ENCODE data around the gene HDDC2.
A peak's percentile ranks its signal among the peaks of the same experiment; 100 is the strongest.

Gene HDDC2

GRCh38 chr6:125307150-125307838, 5.5 kb upstream of the HDDC2 start:
- no peak overlapping the region for H3K4me3 ChIP-seq (ENCODE audit: low read depth in 1 of 2, low read length in 2 of 2)
- H3K27ac ChIP-seq (ENCODE audit: low read depth, low read length) = no peak overlapping the region
- no peaks in the 10 kb centered on the region for H3K27me3 ChIP-seq (ENCODE audit: control insufficient read depth in 1 of 2, insufficient read depth in 2 of 2, low read length in 2 of 2)
- no peak overlapping the region for H3K9ac ChIP-seq (ENCODE audit: low read depth in 1 of 2, low read length in 2 of 2)
- no peaks in the 10 kb centered on the region for H3K36me3 ChIP-seq (ENCODE audit: control insufficient read depth in 1 of 2, insufficient read depth in 2 of 2, low read length in 2 of 2)
- H3K4me1 ChIP-seq (ENCODE audit: control insufficient read depth in 1 of 2, insufficient read depth in 2 of 2, low read length in 2 of 2) = peaks cover 6 to 8% of the 10 kb centered on the region in 2 donors
- H3K9me3 ChIP-seq (ENCODE audit: control insufficient read depth in 1 of 2, low read length in 2 of 2) = no peaks in the 10 kb centered on the region

- Histone ChIP-seq H3K36me3 (ENCODE audit: control insufficient read depth in 1 of 2, insufficient read depth in 2 of 2, low read length in 2 of 2) (no peaks in the 10 kb centered on the region), H3K27me3 (ENCODE audit: control insufficient read depth in 1 of 2, insufficient read depth in 2 of 2, low read length in 2 of 2) (no peaks in the 10 kb centered on the region), H3K4me1 (ENCODE audit: control insufficient read depth in 1 of 2, insufficient read depth in 2 of 2, low read length in 2 of 2) (peaks cover 6 to 8% of the 10 kb centered on the region in 2 donors)
Observed at GRCh38 chr6:125306756-125307149, 5.0 kb upstream of the HDDC2 start.

GRCh38 chr6:125304970-125305660, 3.3 kb upstream of the HDDC2 start:
- H3K27ac ChIP-seq (ENCODE audit: low read depth, low read length) = no peak overlapping the region
- no peaks in the 10 kb centered on the region for H3K27me3 ChIP-seq (ENCODE audit: control insufficient read depth in 1 of 2, insufficient read depth in 2 of 2, low read length in 2 of 2)
- no peaks in the 10 kb centered on the region for H3K36me3 ChIP-seq (ENCODE audit: control insufficient read depth in 1 of 2, insufficient read depth in 2 of 2, low read length in 2 of 2)
- no peak overlapping the region for H3K9ac ChIP-seq (ENCODE audit: low read depth in 1 of 2, low read length in 2 of 2)
- H3K4me3 ChIP-seq (ENCODE audit: low read depth in 1 of 2, low read length in 2 of 2) = no peak overlapping the region
- no peaks in the 10 kb centered on the region for H3K9me3 ChIP-seq (ENCODE audit: control insufficient read depth in 1 of 2, low read length in 2 of 2)
- H3K4me1 ChIP-seq (ENCODE audit: control insufficient read depth in 1 of 2, insufficient read depth in 2 of 2, low read length in 2 of 2) = peaks cover 14 to 17% of the 10 kb centered on the region in 2 donors

More at GRCh38 chr6:125306756-125307149, 5.0 kb upstream of the HDDC2 start:
- H3K9ac ChIP-seq (ENCODE audit: low read depth in 1 of 2, low read length in 2 of 2) = no peak overlapping the region
- H3K9me3 ChIP-seq (ENCODE audit: control insufficient read depth in 1 of 2, low read length in 2 of 2) = no peaks in the 10 kb centered on the region
- H3K27ac ChIP-seq (ENCODE audit: low read depth, low read length) = no peak overlapping the region
- H3K4me3 ChIP-seq (ENCODE audit: low read depth in 1 of 2, low read length in 2 of 2) = no peak overlapping the region

GRCh38 chr6:125303512-125303854, 1.7 kb upstream of the HDDC2 start:
- H3K27ac ChIP-seq (ENCODE audit: low read depth, low read length) = no peak overlapping the region
- no peaks in the 10 kb centered on the region for H3K27me3 ChIP-seq (ENCODE audit: control insufficient read depth in 1 of 2, insufficient read depth in 2 of 2, low read length in 2 of 2)
- no peak overlapping the region for H3K4me3 ChIP-seq (ENCODE audit: low read depth in 1 of 2, low read length in 2 of 2)
- no peak overlapping the region for H3K9ac ChIP-seq (ENCODE audit: low read depth in 1 of 2, low read length in 2 of 2)
- H3K36me3 ChIP-seq (ENCODE audit: control insufficient read depth in 1 of 2, insufficient read depth in 2 of 2, low read length in 2 of 2) = no peaks in the 10 kb centered on the region
- no peaks in the 10 kb centered on the region for H3K9me3 ChIP-seq (ENCODE audit: control insufficient read depth in 1 of 2, low read length in 2 of 2)
- H3K4me1 ChIP-seq (ENCODE audit: control insufficient read depth in 1 of 2, insufficient read depth in 2 of 2, low read length in 2 of 2) = peaks cover 17 to 23% of the 10 kb centered on the region in 2 donors

- Histone ChIP-seq H3K4me1 (ENCODE audit: control insufficient read depth in 1 of 2, insufficient read depth in 2 of 2, low read length in 2 of 2) (peaks cover 16 to 23% of the 10 kb centered on the region in 2 donors), H3K27me3 (ENCODE audit: control insufficient read depth in 1 of 2, insufficient read depth in 2 of 2, low read length in 2 of 2) (no peaks in the 10 kb centered on the region), H3K36me3 (ENCODE audit: control insufficient read depth in 1 of 2, insufficient read depth in 2 of 2, low read length in 2 of 2) (no peaks in the 10 kb centered on the region), H3K9ac (ENCODE audit: low read depth in 1 of 2, low read length in 2 of 2) (no peak overlapping the region), H3K9me3 (ENCODE audit: control insufficient read depth in 1 of 2, low read length in 2 of 2) (no peaks in the 10 kb centered on the region), H3K4me3 (ENCODE audit: low read depth in 1 of 2, low read length in 2 of 2) (no peak overlapping the region), H3K27ac (ENCODE audit: low read depth, low read length) (no peak overlapping the region)
Observed at GRCh38 chr6:125302840-125303511, 1.2 kb upstream of the HDDC2 start.

GRCh38 chr6:125300992-125301434, 754 bp downstream of the HDDC2 start:
- Histone ChIP-seq H3K9me3 (ENCODE audit: control insufficient read depth in 1 of 2, low read length in 2 of 2) (no peaks in the 10 kb centered on the region), H3K4me3 (ENCODE audit: low read depth in 1 of 2, low read length in 2 of 2) (peak overlapping the region; percentile 73 to 84), H3K36me3 (ENCODE audit: control insufficient read depth in 1 of 2, insufficient read depth in 2 of 2, low read length in 2 of 2) (peaks cover 5 to 16% of the 10 kb centered on the region in 2 donors), H3K4me1 (ENCODE audit: control insufficient read depth in 1 of 2, insufficient read depth in 2 of 2, low read length in 2 of 2) (peaks cover 11 to 14% of the 10 kb centered on the region in 2 donors), H3K9ac (ENCODE audit: low read depth in 1 of 2, low read length in 2 of 2) (peak overlapping the region; percentile 58 to 88), H3K27ac (ENCODE audit: low read depth, low read length) (no peak overlapping the region), H3K27me3 (ENCODE audit: control insufficient read depth in 1 of 2, insufficient read depth in 2 of 2, low read length in 2 of 2) (no peaks in the 10 kb centered on the region)

GRCh38 chr6:125299257-125299656, 2.5 kb downstream of the HDDC2 start:
- no peaks in the 10 kb centered on the region for H3K27me3 ChIP-seq (ENCODE audit: control insufficient read depth in 1 of 2, insufficient read depth in 2 of 2, low read length in 2 of 2)
- H3K9me3 ChIP-seq (ENCODE audit: control insufficient read depth in 1 of 2, low read length in 2 of 2) = no peaks in the 10 kb centered on the region
- no peak overlapping the region for H3K4me3 ChIP-seq (ENCODE audit: low read depth in 1 of 2, low read length in 2 of 2)
- H3K36me3 ChIP-seq (ENCODE audit: control insufficient read depth in 1 of 2, insufficient read depth in 2 of 2, low read length in 2 of 2) = peaks cover 5 to 17% of the 10 kb centered on the region in 2 donors
- no peak overlapping the region for H3K27ac ChIP-seq (ENCODE audit: low read depth, low read length)
- H3K9ac ChIP-seq (ENCODE audit: low read depth in 1 of 2, low read length in 2 of 2) = no peak overlapping the region
- peaks cover 11 to 14% of the 10 kb centered on the region in 2 donors for H3K4me1 ChIP-seq (ENCODE audit: control insufficient read depth in 1 of 2, insufficient read depth in 2 of 2, low read length in 2 of 2)

GRCh38 chr6:125296471-125296870, 5.3 kb downstream of the HDDC2 start:
- Histone ChIP-seq H3K9ac (ENCODE audit: low read depth in 1 of 2, low read length in 2 of 2) (no peak overlapping the region), H3K36me3 (ENCODE audit: control insufficient read depth in 1 of 2, insufficient read depth in 2 of 2, low read length in 2 of 2) (peaks cover 10 to 29% of the 10 kb centered on the region in 2 donors), H3K4me3 (ENCODE audit: low read depth in 1 of 2, low read length in 2 of 2) (no peak overlapping the region), H3K27me3 (ENCODE audit: control insufficient read depth in 1 of 2, insufficient read depth in 2 of 2, low read length in 2 of 2) (no peaks in the 10 kb centered on the region), H3K27ac (ENCODE audit: low read depth, low read length) (no peak overlapping the region), H3K4me1 (ENCODE audit: control insufficient read depth in 1 of 2, insufficient read depth in 2 of 2, low read length in 2 of 2) (peaks cover 11 to 14% of the 10 kb centered on the region in 2 donors), H3K9me3 (ENCODE audit: control insufficient read depth in 1 of 2, low read length in 2 of 2) (no peaks in the 10 kb centered on the region)

- peaks cover 10 to 30% of the 10 kb centered on the region in 2 donors for H3K36me3 ChIP-seq (ENCODE audit: control insufficient read depth in 1 of 2, insufficient read depth in 2 of 2, low read length in 2 of 2)
- H3K27me3 ChIP-seq (ENCODE audit: control insufficient read depth in 1 of 2, insufficient read depth in 2 of 2, low read length in 2 of 2) = no peaks in the 10 kb centered on the region
- H3K9ac ChIP-seq (ENCODE audit: low read depth in 1 of 2, low read length in 2 of 2) = no peak overlapping the region
- H3K4me3 ChIP-seq (ENCODE audit: low read depth in 1 of 2, low read length in 2 of 2) = no peak overlapping the region
- no peak overlapping the region for H3K27ac ChIP-seq (ENCODE audit: low read depth, low read length)
- H3K9me3 ChIP-seq (ENCODE audit: control insufficient read depth in 1 of 2, low read length in 2 of 2) = no peaks in the 10 kb centered on the region
- peaks cover under 1 to 4% of the 10 kb centered on the region in 2 donors for H3K4me1 ChIP-seq (ENCODE audit: control insufficient read depth in 1 of 2, insufficient read depth in 2 of 2, low read length in 2 of 2)
Observed at GRCh38 chr6:125294925-125295324, 6.8 kb downstream of the HDDC2 start.

- Histone ChIP-seq H3K9me3 (ENCODE audit: control insufficient read depth in 1 of 2, low read length in 2 of 2) (no peaks in the 10 kb centered on the region), H3K4me3 (ENCODE audit: low read depth in 1 of 2, low read length in 2 of 2) (no peak overlapping the region), H3K9ac (ENCODE audit: low read depth in 1 of 2, low read length in 2 of 2) (no peak overlapping the region), H3K27me3 (ENCODE audit: control insufficient read depth in 1 of 2, insufficient read depth in 2 of 2, low read length in 2 of 2) (no peaks in the 10 kb centered on the region), H3K4me1 (ENCODE audit: control insufficient read depth in 1 of 2, insufficient read depth in 2 of 2, low read length in 2 of 2) (no peaks in the 10 kb centered on the region), H3K27ac (ENCODE audit: low read depth, low read length) (no peak overlapping the region), H3K36me3 (ENCODE audit: control insufficient read depth in 1 of 2, insufficient read depth in 2 of 2, low read length in 2 of 2) (peaks cover 10 to 33% of the 10 kb centered on the region in 2 donors)
Observed at GRCh38 chr6:125294036-125294435, 7.7 kb downstream of the HDDC2 start.

Data from duodenal mucosa (tissue), 2 donors.